K562 (cell line): Measurements from ENCODE around the gene CPT1C. TPM values are rescaled to one million over a fixed set of nuclear protein-coding genes. Genes with fewer than 3 reads are reported as not detected.

Experiments
- CBX1 ChIP-seq: sonication (generic); IDR thresholded peaks from 2 replicates; pipeline ENCODE4 v1.6.1; 2016; ENCODE audit warnings: antibody characterized with exemption, low read depth, mild to moderate bottlenecking
- CREM ChIP-seq: IDR thresholded peaks from 2 replicates; pipeline ENCODE4 v1.6.1; 2014; ENCODE audit warnings: antibody characterized with exemption, low read depth
- E2F3 ChIP-seq: fragments of 250-450 bp; sonication (Bioruptor Pico); IDR thresholded peaks from 2 replicates; pipeline ENCODE4 v1.4.0; 2020; ENCODE audit warnings: mild to moderate bottlenecking
- GABPA ChIP-seq: fragments of 200-800 bp; sonication (Bioruptor generic); conservative IDR thresholded peaks from 2 replicates; pipeline ENCODE4 v1.6.1; 2016; ENCODE audit warnings: low read depth, missing genetic modification characterization, missing compliant biosample characterization
- HDAC8 ChIP-seq: fragments of 450-650 bp; IDR thresholded peaks from 2 replicates; pipeline ENCODE4 v1.6.1; 2016; ENCODE audit warnings: mild to moderate bottlenecking, missing genetic modification characterization, moderate library complexity, missing compliant biosample characterization
- SIX5 ChIP-seq, 2 experiments: IDR thresholded peaks; 2 replicates each; pipeline ENCODE4 v1.6.1; 2011; ENCODE audit warnings: low read length in 2 of 2, borderline replicate concordance in 1 of 2, low read depth in 1 of 2, mild to moderate bottlenecking in 1 of 2, moderate library complexity in 1 of 2; ENCODE audit not compliant: insufficient read depth in 1 of 2
- SRF ChIP-seq, 2 experiments: fragments of 250-450, 450-650 bp in 1 of 2; sonication (Bioruptor Pico) in 1 of 2; sonication (generic) in 1 of 2; formaldehyde crosslinking; IDR thresholded peaks; 2 replicates each; pipeline versions ENCODE4 v1.5.0 to v1.5.1; 2020 to 2022; ENCODE audit warnings: mild to moderate bottlenecking in 1 of 2, missing genetic modification reagents in 1 of 2
- TCFL5 ChIP-seq: fragments of 250-450 bp; sonication (Bioruptor Pico); conservative IDR thresholded peaks from 2 replicates; pipeline ENCODE4 v1.6.1; 2021; ENCODE audit warnings: mild to moderate bottlenecking, moderate library complexity, matching md5 sums
- YY1 ChIP-seq, 3 experiments: IDR thresholded peaks; 2 replicates each; pipeline ENCODE4 v1.6.1; 2011; ENCODE audit warnings: low read length in 2 of 3, mild to moderate bottlenecking in 2 of 3, moderate library complexity in 2 of 3, borderline replicate concordance in 1 of 3, control low read depth in 1 of 3, low read depth in 1 of 3; ENCODE audit not compliant: insufficient read depth in 3 of 3, insufficient replicate concordance in 2 of 3, control insufficient read depth in 1 of 3, insufficient read length in 1 of 3; ENCODE audit errors: extremely low read depth in 1 of 3
- ZNF76 ChIP-seq: fragments of 250-450 bp; sonication (Bioruptor Pico); IDR thresholded peaks from 2 replicates; pipeline ENCODE4 v1.4.0; 2020; ENCODE audit warnings: mild to moderate bottlenecking, moderate library complexity, borderline replicate concordance
- polyA plus RNA-seq, 8 experiments: library from polyadenylated mRNA; depleted of rRNA in 4 of 8; stranded (reverse) in 5 of 8; unstranded in 3 of 8; fragments of >200 nt; fragmentation: Nextera tagmentation in 2 of 8; fragmentation: Illumina TruSeq in 1 of 8; extraction: Ambion mirVana in 2 of 8; extraction: Trizol in 1 of 8; gene quantifications; 2 replicates each; pipeline versions ENCODE4 v1.2.1 to v1.2.3, GENCODE V29; 2011 to 2014; ENCODE audit warnings: inconsistent platforms in 1 of 8, missing spikeins in 1 of 8
- total RNA-seq, 7 experiments: library from RNA; depleted of rRNA in 6 of 7; stranded (reverse); fragments of >200 nt in 6 of 7; fragmentation: Illumina TruSeq in 2 of 7; extraction: Trizol in 2 of 7; gene quantifications; 2 replicates each; pipeline versions ENCODE4 v1.2.1 to v1.2.3, GENCODE V29; 2011 to 2021; ENCODE audit warnings: low replicate concordance in 1 of 7
- TF ChIP-seq, protein P1 (sequence below), 2 experiments: fragments of 200-800 bp in 1 of 2; sonication (Bioruptor generic) in 1 of 2; sonication (generic) in 1 of 2; formaldehyde crosslinking in 1 of 2; IDR thresholded peaks in 1 of 2; conservative IDR thresholded peaks in 1 of 2; 2 replicates each; pipeline versions ENCODE4 v1.5.0 to v1.6.1; 2016 to 2020; ENCODE audit warnings: missing compliant biosample characterization in 1 of 2, missing genetic modification characterization in 1 of 2, missing genetic modification reagents in 1 of 2
- TF ChIP-seq, protein P2 (sequence below): fragments of 450-650 bp; IDR thresholded peaks from 2 replicates; pipeline ENCODE4 v1.6.1; 2017; ENCODE audit warnings: antibody characterized with exemption
- TF ChIP-seq, protein P3 (sequence below), 2 experiments: IDR thresholded peaks; 2 replicates each; pipeline ENCODE4 v1.6.1; 2012; ENCODE audit warnings: improper control_type of control experiment in 2 of 2, low read depth in 2 of 2, low read length in 2 of 2, borderline replicate concordance in 1 of 2
- TF ChIP-seq, protein P4 (sequence below): fragments of 250-450 bp; sonication (Bioruptor Pico); IDR thresholded peaks from 2 replicates; pipeline ENCODE4 v1.8.0; 2022; ENCODE audit warnings: inconsistent platforms, mild to moderate bottlenecking, moderate library complexity, borderline replicate concordance
- TF ChIP-seq, protein P5 (sequence below): sonication (generic); formaldehyde crosslinking; IDR thresholded peaks from 2 replicates; pipeline ENCODE4 v1.8.0; 2023; ENCODE audit warnings: mild to moderate bottlenecking, missing genetic modification reagents

Gene CPT1C
- total and polyA plus RNA-seq, 9 of the 15 experiments (the other 6 are each of a cell fraction or from before 2014, with no cell fraction given) = 1.9 to 12.3 (median 3.0) TPM

DNA sequence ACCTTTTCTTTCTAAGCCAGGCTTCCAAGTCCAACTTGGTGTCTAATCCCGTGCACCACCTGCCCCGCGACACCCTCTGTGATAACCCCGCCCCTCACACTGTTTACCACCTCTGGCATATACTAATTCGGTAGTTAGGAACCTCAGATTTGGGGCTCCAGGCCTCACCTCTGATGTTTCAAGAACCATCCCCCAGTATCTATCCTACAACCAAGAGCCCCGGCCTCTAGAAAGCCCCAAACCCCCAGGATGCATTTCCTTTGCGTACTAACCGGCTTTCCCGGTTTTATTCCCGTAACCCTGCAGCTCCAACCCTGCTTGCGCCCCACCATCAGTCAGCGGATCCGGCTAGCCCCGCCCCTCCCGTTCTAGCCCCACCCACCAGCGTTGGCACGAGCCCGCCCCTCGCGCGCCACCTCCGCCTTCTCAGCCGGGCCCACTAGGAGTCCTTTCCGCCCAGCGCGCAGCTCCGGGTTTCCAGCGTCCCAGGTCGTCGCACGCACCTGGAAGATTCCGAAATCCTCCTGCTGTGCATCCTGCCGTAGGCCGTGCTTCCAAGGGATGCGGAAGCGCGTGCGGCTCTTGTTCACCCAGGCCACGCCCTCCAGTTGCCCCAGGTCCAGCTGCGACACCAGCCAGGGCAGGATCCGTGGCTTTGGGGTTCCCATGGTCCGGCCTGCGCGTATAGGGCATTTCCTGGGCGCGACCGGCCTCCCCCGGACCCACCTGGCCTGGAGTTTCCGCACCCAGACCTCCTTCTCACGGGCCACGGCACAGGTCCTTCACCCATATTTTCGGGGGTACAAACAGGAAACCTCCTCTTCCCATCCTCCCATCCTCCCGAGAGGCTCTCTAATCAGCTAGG, 26.5 kb upstream of the CPT1C start (continued):
- TF ChIP-seq, protein P1, sequence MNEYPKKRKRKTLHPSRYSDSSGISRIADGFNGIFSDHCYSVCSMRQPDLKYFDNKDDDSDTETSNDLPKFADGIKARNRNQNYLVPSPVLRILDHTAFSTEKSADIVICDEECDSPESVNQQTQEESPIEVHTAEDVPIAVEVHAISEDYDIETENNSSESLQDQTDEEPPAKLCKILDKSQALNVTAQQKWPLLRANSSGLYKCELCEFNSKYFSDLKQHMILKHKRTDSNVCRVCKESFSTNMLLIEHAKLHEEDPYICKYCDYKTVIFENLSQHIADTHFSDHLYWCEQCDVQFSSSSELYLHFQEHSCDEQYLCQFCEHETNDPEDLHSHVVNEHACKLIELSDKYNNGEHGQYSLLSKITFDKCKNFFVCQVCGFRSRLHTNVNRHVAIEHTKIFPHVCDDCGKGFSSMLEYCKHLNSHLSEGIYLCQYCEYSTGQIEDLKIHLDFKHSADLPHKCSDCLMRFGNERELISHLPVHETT (CRISPR knock-in tag; conservative IDR thresholded peaks at IDR 0.05 in 1 of 2, IDR thresholded peaks at IDR 0.05 in 1 of 2) = no peak
- TF ChIP-seq CBX1 (0 out of 2 replicates have a peak, but pooled peaks have one; percentile 45), SRF (CRISPR knock-in tag; IDR thresholded peaks at IDR 0.05) (peak in 1 of 2 experiments; percentile 12; a peak in 1 of 4 replicates), ZNF76 (CRISPR knock-in tag) (no peak), E2F3 (CRISPR knock-in tag) (no peak), CREM (peak; percentile 43; the same call in 1 of the 2 replicates), TCFL5 (no peak), GABPA (peak; percentile 52), YY1 (IDR thresholded peaks at IDR 0.05; ENCODE audit: borderline replicate concordance in 1 of 3, control insufficient read depth in 1 of 3, extremely low read depth in 1 of 3, insufficient read depth in 3 of 3, insufficient read length in 1 of 3, insufficient replicate concordance in 2 of 3, low read depth in 1 of 3, low read length in 2 of 3) (peak in 1 of 3 experiments; percentile 12), HDAC8 (tag) (no peak), SIX5 (IDR thresholded peaks at IDR 0.05; ENCODE audit: borderline replicate concordance in 1 of 2, insufficient read depth in 1 of 2, low read depth in 1 of 2, low read length in 2 of 2) (no peak)
- TF ChIP-seq, protein P2, sequence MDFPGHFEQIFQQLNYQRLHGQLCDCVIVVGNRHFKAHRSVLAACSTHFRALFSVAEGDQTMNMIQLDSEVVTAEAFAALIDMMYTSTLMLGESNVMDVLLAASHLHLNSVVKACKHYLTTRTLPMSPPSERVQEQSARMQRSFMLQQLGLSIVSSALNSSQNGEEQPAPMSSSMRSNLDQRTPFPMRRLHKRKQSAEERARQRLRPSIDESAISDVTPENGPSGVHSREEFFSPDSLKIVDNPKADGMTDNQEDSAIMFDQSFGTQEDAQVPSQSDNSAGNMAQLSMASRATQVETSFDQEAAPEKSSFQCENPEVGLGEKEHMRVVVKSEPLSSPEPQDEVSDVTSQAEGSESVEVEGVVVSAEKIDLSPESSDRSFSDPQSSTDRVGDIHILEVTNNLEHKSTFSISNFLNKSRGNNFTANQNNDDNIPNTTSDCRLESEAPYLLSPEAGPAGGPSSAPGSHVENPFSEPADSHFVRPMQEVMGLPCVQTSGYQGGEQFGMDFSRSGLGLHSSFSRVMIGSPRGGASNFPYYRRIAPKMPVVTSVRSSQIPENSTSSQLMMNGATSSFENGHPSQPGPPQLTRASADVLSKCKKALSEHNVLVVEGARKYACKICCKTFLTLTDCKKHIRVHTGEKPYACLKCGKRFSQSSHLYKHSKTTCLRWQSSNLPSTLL = no peak
- TF ChIP-seq, protein P3, sequence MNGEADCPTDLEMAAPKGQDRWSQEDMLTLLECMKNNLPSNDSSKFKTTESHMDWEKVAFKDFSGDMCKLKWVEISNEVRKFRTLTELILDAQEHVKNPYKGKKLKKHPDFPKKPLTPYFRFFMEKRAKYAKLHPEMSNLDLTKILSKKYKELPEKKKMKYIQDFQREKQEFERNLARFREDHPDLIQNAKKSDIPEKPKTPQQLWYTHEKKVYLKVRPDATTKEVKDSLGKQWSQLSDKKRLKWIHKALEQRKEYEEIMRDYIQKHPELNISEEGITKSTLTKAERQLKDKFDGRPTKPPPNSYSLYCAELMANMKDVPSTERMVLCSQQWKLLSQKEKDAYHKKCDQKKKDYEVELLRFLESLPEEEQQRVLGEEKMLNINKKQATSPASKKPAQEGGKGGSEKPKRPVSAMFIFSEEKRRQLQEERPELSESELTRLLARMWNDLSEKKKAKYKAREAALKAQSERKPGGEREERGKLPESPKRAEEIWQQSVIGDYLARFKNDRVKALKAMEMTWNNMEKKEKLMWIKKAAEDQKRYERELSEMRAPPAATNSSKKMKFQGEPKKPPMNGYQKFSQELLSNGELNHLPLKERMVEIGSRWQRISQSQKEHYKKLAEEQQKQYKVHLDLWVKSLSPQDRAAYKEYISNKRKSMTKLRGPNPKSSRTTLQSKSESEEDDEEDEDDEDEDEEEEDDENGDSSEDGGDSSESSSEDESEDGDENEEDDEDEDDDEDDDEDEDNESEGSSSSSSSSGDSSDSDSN (IDR thresholded peaks at IDR 0.05; ENCODE audit: borderline replicate concordance in 1 of 2, low read depth in 2 of 2, low read length in 2 of 2) = 0 out of 4 replicates have a peak, but pooled peaks of 1 of the 2 experiments have one; percentile 44
- TF ChIP-seq, protein P4, sequence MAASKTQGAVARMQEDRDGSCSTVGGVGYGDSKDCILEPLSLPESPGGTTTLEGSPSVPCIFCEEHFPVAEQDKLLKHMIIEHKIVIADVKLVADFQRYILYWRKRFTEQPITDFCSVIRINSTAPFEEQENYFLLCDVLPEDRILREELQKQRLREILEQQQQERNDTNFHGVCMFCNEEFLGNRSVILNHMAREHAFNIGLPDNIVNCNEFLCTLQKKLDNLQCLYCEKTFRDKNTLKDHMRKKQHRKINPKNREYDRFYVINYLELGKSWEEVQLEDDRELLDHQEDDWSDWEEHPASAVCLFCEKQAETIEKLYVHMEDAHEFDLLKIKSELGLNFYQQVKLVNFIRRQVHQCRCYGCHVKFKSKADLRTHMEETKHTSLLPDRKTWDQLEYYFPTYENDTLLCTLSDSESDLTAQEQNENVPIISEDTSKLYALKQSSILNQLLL (CRISPR knock-in tag) = no peak
- TF ChIP-seq, protein P5, sequence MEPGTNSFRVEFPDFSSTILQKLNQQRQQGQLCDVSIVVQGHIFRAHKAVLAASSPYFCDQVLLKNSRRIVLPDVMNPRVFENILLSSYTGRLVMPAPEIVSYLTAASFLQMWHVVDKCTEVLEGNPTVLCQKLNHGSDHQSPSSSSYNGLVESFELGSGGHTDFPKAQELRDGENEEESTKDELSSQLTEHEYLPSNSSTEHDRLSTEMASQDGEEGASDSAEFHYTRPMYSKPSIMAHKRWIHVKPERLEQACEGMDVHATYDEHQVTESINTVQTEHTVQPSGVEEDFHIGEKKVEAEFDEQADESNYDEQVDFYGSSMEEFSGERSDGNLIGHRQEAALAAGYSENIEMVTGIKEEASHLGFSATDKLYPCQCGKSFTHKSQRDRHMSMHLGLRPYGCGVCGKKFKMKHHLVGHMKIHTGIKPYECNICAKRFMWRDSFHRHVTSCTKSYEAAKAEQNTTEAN (CRISPR knock-in tag) = no peak
